ENCODE data around the gene MC5R.

Gene MC5R

DNA sequence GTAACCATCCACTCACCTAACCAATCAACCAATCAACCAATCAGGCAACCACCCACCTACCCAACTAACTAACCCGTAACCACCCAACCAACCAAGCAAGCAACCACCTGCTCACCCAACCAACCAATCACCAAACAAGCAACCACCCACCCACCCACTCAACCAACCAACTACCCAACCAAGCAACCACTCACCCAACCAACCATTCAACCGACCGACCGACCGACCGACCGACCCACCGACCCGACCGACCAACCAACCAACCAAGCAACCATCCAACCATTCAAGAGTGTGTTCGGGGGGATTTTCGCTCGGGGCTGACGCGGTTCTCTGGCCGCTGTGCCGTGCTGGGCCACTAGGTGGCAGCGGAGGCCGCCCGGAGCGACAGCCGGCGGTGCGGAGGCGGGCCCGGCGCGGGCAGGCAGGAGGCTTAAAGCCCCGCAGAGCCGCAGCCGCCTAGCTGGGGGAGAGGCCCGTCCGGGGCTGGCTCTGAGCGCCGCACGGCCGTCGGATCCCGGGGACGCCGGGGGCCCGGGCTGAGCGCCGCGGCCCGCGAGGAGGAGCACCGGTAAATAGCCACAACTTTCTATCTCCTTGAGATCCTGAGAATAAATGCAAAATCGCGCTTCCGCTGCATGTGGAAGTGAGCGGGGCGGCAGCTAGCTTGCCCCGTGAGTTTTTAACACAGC lies at the start of gene MC5R:
Gene MC5R, plus strand, starts transcription at position 443 of the 689 bp plus-strand sequence. CDS start 1,617 bp downstream, outside the sequence.
- POLR2A ChIA-PET (ENCODE audit: low non-redundant PET): no interaction called here
- CTCF ChIA-PET: interaction anchor here (0.5 to 1.0 kb wide), 3 partner anchors 11 to 418 kb away, joined by 3 to 5 read pairs (median 4); partner anchors contain the start of gene MC2R
- H3K27ac ChIP-seq: no peak within 1 kb of the TSS
- TF ChIP-seq, protein P1, sequence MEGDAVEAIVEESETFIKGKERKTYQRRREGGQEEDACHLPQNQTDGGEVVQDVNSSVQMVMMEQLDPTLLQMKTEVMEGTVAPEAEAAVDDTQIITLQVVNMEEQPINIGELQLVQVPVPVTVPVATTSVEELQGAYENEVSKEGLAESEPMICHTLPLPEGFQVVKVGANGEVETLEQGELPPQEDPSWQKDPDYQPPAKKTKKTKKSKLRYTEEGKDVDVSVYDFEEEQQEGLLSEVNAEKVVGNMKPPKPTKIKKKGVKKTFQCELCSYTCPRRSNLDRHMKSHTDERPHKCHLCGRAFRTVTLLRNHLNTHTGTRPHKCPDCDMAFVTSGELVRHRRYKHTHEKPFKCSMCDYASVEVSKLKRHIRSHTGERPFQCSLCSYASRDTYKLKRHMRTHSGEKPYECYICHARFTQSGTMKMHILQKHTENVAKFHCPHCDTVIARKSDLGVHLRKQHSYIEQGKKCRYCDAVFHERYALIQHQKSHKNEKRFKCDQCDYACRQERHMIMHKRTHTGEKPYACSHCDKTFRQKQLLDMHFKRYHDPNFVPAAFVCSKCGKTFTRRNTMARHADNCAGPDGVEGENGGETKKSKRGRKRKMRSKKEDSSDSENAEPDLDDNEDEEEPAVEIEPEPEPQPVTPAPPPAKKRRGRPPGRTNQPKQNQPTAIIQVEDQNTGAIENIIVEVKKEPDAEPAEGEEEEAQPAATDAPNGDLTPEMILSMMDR (conservative IDR thresholded peaks at IDR 0.05; ENCODE audit: low read depth): peak; percentile 94
- peak; percentile 61 for DNase-seq (ENCODE audit: low spot score)

DNA sequence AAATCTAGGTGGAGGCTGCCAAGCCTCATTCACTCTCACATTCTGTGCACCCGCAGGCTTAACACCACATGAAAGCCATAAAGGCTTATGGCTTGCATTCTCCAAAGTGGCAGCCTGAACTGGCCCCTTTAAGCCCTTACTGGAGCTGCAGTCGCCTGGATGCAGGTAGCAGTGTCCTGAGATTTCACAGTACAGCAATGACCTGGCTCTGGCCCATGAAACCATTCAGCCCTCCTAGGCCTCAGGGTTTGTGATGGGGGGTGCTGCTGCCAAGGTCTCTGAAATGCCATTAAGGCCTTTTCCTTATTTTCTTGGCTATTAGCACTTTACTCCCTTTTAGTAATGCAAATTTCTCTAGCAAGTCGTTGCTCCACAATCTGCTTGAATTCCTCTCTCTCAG lies 48.9 kb upstream of the MC5R start:
- CTCF ChIA-PET: interaction anchor here (0.8 kb wide), 1 partner anchor 16 kb away, joined by 4 read pairs; no protein-coding TSS in a partner anchor
- TF ChIP-seq, protein P1 (conservative IDR thresholded peaks at IDR 0.05; ENCODE audit: low read depth): no peak
- no peak overlapping the region for H3K27ac ChIP-seq
- DNase-seq (ENCODE audit: low spot score): no peak
- POLR2A ChIA-PET (ENCODE audit: low non-redundant PET): no interaction called here

DNA sequence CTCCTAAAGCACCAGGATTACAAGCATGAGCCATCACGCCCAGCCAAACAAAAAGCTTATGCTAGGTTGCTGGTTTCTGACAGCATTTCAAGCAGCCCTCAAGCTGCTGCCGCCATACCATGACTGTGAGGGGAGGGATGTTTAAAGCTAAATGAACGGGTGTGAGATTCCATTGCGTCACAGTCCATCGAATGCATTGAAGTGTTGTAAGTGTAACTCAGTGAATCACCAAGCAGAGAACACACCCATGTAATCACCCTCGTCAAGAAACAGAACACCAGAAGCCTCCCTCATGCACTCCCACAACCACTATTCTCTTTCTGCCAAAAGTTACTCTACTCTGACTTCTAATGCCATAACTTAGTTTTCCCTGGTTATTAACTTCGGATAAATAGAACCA lies 32.8 kb upstream of the MC5R start:
- TF ChIP-seq, protein P1 (conservative IDR thresholded peaks at IDR 0.05; ENCODE audit: low read depth): no peak
- ChIA-PET CTCF (interaction anchor here (0.7 kb wide), 1 partner anchor 583 kb away, joined by 4 read pairs; no protein-coding TSS in a partner anchor), POLR2A (ENCODE audit: low non-redundant PET) (no interaction called here)
- H3K27ac ChIP-seq: no peak overlapping the region
- peak; percentile 56 for DNase-seq (ENCODE audit: low spot score)

DNA sequence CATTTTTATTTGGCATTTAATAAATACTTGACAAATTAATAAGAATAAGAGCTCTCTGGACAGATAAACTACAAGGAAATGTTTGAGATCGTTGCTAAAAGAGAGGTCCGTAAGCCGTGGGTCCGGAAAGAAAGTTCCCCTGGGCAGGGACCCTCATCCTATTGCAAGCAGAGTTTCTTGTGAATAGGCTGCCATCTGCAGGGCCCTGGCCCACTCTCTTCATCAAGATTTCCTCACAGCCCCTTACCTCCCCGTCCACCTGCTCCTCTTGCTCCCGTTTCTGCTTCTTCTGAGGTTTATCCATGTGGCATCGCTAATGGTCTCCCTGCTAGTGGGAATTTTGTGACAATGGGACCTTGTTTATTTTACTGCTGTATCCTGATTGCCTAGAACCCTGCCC lies 30.1 kb upstream of the MC5R start:
- ChIA-PET CTCF (interaction anchor here (0.6 to 0.7 kb wide), 2 partner anchors 104 to 135 kb away, joined by 3 read pairs; no protein-coding TSS in a partner anchor), POLR2A (ENCODE audit: low non-redundant PET) (no interaction called here)
- TF ChIP-seq, protein P1 (conservative IDR thresholded peaks at IDR 0.05; ENCODE audit: low read depth): no peak
- H3K27ac ChIP-seq: no peak overlapping the region
- no peak for DNase-seq (ENCODE audit: low spot score)

DNA sequence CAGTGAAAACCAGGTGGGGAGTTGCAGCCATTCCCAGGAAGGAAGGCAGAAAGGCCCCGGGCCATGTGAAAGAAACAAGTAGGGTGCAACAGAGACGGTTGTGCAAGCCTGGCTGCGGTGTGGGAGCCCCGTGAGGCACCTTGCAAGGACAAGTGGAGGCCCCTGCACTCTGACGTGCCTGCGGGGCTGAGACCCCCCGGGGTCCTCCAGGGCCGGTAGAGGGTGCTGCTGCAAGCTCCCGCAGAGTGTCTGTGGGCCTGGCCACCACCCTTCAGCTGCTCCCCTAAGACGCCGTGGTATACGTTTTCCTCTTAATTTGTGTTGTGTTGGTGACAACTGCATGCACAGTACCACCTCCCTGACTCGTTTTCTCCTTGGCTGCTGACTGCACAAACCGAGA lies 27.4 kb upstream of the MC5R start:
- ChIA-PET CTCF (no interaction called here), POLR2A (ENCODE audit: low non-redundant PET) (no interaction called here)
- peak overlapping the region; percentile 79 for H3K27ac ChIP-seq
- no peak for DNase-seq (ENCODE audit: low spot score)
- TF ChIP-seq, protein P1 (conservative IDR thresholded peaks at IDR 0.05; ENCODE audit: low read depth): no peak

DNA sequence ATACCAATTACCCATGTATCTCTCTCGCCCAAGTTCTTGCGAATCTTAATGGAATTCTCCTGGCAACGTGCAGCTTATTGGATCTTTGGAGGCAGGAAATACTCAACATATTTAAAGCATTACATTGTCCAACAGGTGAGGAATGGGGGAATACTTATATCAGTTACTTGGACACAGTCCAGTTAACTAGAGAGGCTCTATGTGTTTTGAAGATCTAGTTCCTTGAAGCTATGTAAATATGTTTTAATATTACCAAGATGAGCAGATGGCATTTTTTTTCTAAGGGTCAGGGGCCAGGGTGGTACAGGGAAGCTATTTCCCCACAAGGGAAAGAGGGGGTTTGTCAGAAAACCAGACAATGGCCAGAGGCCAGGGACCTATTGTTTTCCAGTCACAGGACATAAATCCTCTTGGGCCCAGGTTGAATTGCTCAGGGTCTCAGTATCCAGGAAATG lies 26.8 kb upstream of the MC5R start:
- POLR2A ChIA-PET (ENCODE audit: low non-redundant PET): no interaction called here
- DNase-seq (ENCODE audit: low spot score): peak; percentile 76
- TF ChIP-seq, protein P1 (conservative IDR thresholded peaks at IDR 0.05; ENCODE audit: low read depth): no peak
- H3K27ac ChIP-seq: peak overlapping the region; percentile 55; the same call in 1 of the 2 replicates
- CTCF ChIA-PET: no interaction called here
